Activated CD8-positive, alpha-beta memory T cell treated with anti-CD3 and anti-CD28 coated beads for 4 hours (primary cell): ENCODE results near the gene KRTAP5-10.
"Not testable (repeated sequence)": the region's sequence is repeated elsewhere in the genome, so short reads cannot be mapped to it uniquely, and the experiment has no call there.

Source experiments
- DNase-seq, 2 donors: peaks; one replicate each; pipeline ENCODE4 v3.0.0-alpha.2; 2020; ENCODE audit warnings: low read depth in 2 of 2

Gene KRTAP5-10

GRCh38 chr11:71565263-71565662, at the start of gene KRTAP5-10:
Gene KRTAP5-10, plus strand, starts transcription at chr11:71565563. Its CDS starts 25 bp downstream, at chr11:71565588.
- no peak for DNase-seq

GRCh38 chr11:71518506-71519471, 46.6 kb upstream of the KRTAP5-10 start:
- DNase-seq: no peak

GRCh38 chr11:71519546-71519945, 45.8 kb upstream of the KRTAP5-10 start:
- no peak for DNase-seq

GRCh38 chr11:71525188-71525937, 40.0 kb upstream of the KRTAP5-10 start:
- DNase-seq: no peak

- DNase-seq: no peak
Observed at GRCh38 chr11:71525938-71526495, 39.3 kb upstream of the KRTAP5-10 start.

GRCh38 chr11:71526796-71527575, 38.4 kb upstream of the KRTAP5-10 start, which contains the start of gene KRTAP5-7:
Gene KRTAP5-7, plus strand, starts transcription at chr11:71527267. Its CDS starts 34 bp downstream, at chr11:71527301.
- DNase-seq: not testable (repeated sequence)

GRCh38 chr11:71527576-71528210, 37.7 kb upstream of the KRTAP5-10 start:
- DNase-seq: no peak

- no peak for DNase-seq
Observed at GRCh38 chr11:71530602-71531001, 34.8 kb upstream of the KRTAP5-10 start.

GRCh38 chr11:71532036-71532610, 33.2 kb upstream of the KRTAP5-10 start:
- DNase-seq: no peak

- DNase-seq: not testable (repeated sequence)
Observed at GRCh38 chr11:71534711-71535608, 30.4 kb upstream of the KRTAP5-10 start.

- DNase-seq: no peak
Observed at GRCh38 chr11:71535825-71536224, 29.5 kb upstream of the KRTAP5-10 start.

- DNase-seq: no peak
Observed at GRCh38 chr11:71537537-71537936, 27.8 kb upstream of the KRTAP5-10 start.

GRCh38 chr11:71537977-71538665, 27.2 kb upstream of the KRTAP5-10 start, which contains the start of gene KRTAP5-8:
Gene KRTAP5-8, plus strand, starts transcription at chr11:71538025. Its CDS starts 31 bp downstream, at chr11:71538056.
- DNase-seq: not testable (repeated sequence)

GRCh38 chr11:71538666-71538990, 26.7 kb upstream of the KRTAP5-10 start:
- DNase-seq: no peak

GRCh38 chr11:71539017-71539416, 26.3 kb upstream of the KRTAP5-10 start:
- DNase-seq: no peak

- DNase-seq: not testable (repeated sequence)
Observed at GRCh38 chr11:71539971-71540370, 25.4 kb upstream of the KRTAP5-10 start.

GRCh38 chr11:71540521-71541304, 24.6 kb upstream of the KRTAP5-10 start:
- DNase-seq: not testable (repeated sequence)

- DNase-seq: no peak
Observed at GRCh38 chr11:71542382-71542781, 23.0 kb upstream of the KRTAP5-10 start.
